WERI-Rb-1 (cell line): ENCODE measurements around the gene CEP95.

Experiments
- DNase-seq: peaks from one replicate; pipeline ENCODE4 v3.0.0-alpha.2; 2020
- H3K27ac ChIP-seq: fragments of 250-450 bp; sonication (Bioruptor Pico); 2 replicates; pipeline ENCODE4 v1.5.1; 2020; ENCODE audit warnings: mild to moderate bottlenecking, moderate library complexity
- H3K27me3 ChIP-seq: fragments of 250-450 bp; sonication (Bioruptor Pico); 2 replicates; pipeline ENCODE4 v1.5.1; 2021; ENCODE audit warnings: mild to moderate bottlenecking, low read depth, moderate library complexity; ENCODE audit not compliant: insufficient read depth, severe bottlenecking
- H3K36me3 ChIP-seq: fragments of 250-450 bp; sonication (Bioruptor Pico); 2 replicates; pipeline ENCODE4 v1.5.1; 2020; ENCODE audit warnings: mild to moderate bottlenecking, moderate library complexity
- H3K4me3 ChIP-seq: 2 replicates; pipeline ENCODE4 v1.5.1; 2011; ENCODE audit warnings: low read depth, mild to moderate bottlenecking, control low read depth, low read length
- H3K9me3 ChIP-seq: fragments of 250-450 bp; sonication (Bioruptor Pico); 2 replicates; pipeline ENCODE4 v1.5.1; 2021; ENCODE audit warnings: mild to moderate bottlenecking, moderate library complexity; ENCODE audit not compliant: severe bottlenecking
- TF ChIP-seq, protein P1 (sequence below): IDR thresholded peaks from 2 replicates; pipeline ENCODE4 v1.5.1; 2011; ENCODE audit warnings: low read depth, mild to moderate bottlenecking, control low read depth, inconsistent platforms, low read length

The CEP95 gene

DNA sequence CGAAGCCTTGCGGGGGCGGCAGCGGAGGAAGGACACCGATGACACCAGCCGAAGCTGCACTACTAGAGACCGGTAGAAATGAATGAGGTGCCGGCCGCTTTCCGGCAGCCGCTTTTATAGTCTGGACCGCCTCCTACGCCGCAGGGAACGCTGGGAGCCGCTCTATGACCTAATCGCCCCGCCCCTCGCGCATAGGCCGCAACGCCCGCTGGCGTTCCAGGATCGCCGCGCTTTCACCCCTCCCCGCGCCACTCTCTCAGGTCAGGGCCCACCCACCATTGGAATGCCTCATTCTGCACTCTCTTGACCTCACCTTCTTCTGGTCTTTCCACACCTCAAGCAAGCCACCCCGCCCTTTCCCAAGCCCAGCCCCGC lies 589 bp upstream of the CEP95 start, which contains the start of gene DDX5:
Gene DDX5 (minus strand): TSS at position 89 of the 375 bp plus-strand sequence. CDS start 170 bp downstream, outside the sequence.
- peaks cover 76% of the 10 kb centered on the region for H3K36me3 ChIP-seq
- TF ChIP-seq, protein P1, sequence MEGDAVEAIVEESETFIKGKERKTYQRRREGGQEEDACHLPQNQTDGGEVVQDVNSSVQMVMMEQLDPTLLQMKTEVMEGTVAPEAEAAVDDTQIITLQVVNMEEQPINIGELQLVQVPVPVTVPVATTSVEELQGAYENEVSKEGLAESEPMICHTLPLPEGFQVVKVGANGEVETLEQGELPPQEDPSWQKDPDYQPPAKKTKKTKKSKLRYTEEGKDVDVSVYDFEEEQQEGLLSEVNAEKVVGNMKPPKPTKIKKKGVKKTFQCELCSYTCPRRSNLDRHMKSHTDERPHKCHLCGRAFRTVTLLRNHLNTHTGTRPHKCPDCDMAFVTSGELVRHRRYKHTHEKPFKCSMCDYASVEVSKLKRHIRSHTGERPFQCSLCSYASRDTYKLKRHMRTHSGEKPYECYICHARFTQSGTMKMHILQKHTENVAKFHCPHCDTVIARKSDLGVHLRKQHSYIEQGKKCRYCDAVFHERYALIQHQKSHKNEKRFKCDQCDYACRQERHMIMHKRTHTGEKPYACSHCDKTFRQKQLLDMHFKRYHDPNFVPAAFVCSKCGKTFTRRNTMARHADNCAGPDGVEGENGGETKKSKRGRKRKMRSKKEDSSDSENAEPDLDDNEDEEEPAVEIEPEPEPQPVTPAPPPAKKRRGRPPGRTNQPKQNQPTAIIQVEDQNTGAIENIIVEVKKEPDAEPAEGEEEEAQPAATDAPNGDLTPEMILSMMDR = no peak

DNA sequence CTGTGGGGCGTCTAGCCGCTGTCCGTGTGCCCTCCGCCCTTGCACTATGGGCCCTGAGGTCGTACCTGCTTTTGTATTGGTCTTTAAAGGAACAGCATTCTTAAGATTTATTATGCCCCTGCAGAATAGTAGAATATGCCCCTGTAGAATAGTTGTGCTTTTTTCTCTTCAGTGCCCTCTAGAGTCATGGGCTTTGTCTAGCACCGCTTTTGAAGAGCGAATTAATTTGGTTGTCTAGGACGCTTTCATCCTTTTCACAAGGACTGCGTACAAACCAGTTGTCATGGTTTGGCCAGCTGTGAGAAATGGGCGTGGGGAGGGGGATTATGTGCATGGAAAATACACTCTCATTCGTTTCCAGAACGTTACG lies 621 bp downstream of the CEP95 start:
- no peaks in the 10 kb centered on the region for H3K27me3 ChIP-seq
- DNase-seq = peak; percentile 34
- peak overlapping the region; percentile 99 for H3K27ac ChIP-seq
- H3K9me3 ChIP-seq = no peaks in the 10 kb centered on the region
- peak overlapping the region; percentile 93 for H3K4me3 ChIP-seq
- H3K36me3 ChIP-seq = peaks cover 76% of the 10 kb centered on the region
- TF ChIP-seq, protein P1 = peak; percentile 29; the same call in 1 of the 2 replicates

More for the DNA sequence above, 589 bp upstream of the CEP95 start, which contains the start of gene DDX5:
- Histone ChIP-seq H3K27me3 (no peaks in the 10 kb centered on the region), H3K4me3 (peak within 1 kb of the TSS; percentile 93), H3K27ac (peak within 1 kb of the TSS; percentile 99), H3K9me3 (no peaks in the 10 kb centered on the region)
- DNase-seq = peak; percentile 99

DNA sequence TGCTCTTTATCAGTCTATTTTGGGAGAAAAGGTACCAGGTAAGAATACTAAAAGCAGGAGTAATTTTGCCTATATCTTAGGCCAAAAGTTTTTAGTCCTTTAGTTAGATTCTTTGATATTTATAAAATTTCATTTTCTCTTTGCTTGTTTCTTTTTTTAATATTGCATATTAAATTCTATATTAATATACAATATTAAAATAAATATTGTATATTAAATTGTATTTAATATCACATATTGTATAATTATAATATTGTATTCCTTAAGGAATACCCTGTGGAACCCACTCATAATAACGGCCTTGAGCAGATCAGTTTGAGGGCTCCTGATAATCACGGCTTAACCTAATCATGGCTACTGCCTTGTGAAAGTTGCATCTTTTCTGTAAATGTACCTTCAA lies 1.9 kb downstream of the CEP95 start:
- H3K9me3 ChIP-seq = no peaks in the 10 kb centered on the region
- TF ChIP-seq, protein P1 = no peak
- H3K4me3 ChIP-seq = 0 out of 2 replicates have a peak overlapping the region, but pooled peaks have one; percentile 93
- H3K27me3 ChIP-seq = no peaks in the 10 kb centered on the region
- DNase-seq = no peak
- peaks cover 75% of the 10 kb centered on the region for H3K36me3 ChIP-seq
- H3K27ac ChIP-seq = no peak overlapping the region

DNA sequence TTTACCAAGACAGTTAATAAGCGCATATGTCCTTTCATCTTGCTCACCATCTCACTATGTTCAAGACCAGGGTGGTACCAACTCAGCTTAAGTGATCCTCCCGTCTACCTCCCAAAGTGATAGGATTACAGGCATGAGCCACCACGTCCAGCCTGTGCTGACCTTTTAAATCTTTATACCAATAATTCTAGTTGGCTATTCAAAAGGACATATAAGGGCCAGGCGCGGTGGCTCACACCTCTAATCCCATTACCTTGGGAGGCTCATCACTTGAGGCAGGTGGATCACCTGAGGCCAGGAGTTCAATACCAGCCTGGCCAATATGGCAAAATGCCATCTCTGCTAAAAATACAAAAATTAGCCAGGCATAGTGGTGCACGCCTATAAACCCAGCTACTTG lies 2.4 kb downstream of the CEP95 start:
- DNase-seq = peak; percentile 86
- H3K9me3 ChIP-seq = no peaks in the 10 kb centered on the region
- H3K4me3 ChIP-seq = no peak overlapping the region
- TF ChIP-seq, protein P1 = no peak
- H3K27ac ChIP-seq = no peak overlapping the region
- peaks cover 75% of the 10 kb centered on the region for H3K36me3 ChIP-seq
- no peaks in the 10 kb centered on the region for H3K27me3 ChIP-seq

DNA sequence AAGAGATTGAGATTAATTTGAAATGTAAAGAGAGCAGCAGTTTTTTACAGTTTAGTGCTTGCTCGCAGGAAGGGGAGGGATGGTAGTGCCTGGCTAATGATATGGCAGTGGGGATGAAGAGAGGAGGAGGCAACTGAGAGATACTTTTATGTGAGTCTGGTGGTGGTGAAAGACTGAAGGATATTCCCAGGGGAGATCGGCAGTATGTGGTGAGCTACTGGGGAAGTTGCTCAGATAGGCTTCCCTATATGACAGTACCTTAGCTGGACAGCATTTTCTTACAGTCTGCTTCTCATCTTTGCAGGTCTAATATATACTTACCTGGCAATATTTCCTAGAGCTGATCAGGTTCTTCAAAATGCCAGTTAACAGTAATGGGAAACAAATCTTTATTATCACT lies 8.6 kb downstream of the CEP95 start:
- Histone ChIP-seq H3K27ac (no peak overlapping the region), H3K36me3 (peaks cover 95% of the 10 kb centered on the region), H3K9me3 (no peaks in the 10 kb centered on the region), H3K27me3 (no peaks in the 10 kb centered on the region), H3K4me3 (no peak overlapping the region)
- TF ChIP-seq, protein P1 = no peak
- DNase-seq = no peak

DNA sequence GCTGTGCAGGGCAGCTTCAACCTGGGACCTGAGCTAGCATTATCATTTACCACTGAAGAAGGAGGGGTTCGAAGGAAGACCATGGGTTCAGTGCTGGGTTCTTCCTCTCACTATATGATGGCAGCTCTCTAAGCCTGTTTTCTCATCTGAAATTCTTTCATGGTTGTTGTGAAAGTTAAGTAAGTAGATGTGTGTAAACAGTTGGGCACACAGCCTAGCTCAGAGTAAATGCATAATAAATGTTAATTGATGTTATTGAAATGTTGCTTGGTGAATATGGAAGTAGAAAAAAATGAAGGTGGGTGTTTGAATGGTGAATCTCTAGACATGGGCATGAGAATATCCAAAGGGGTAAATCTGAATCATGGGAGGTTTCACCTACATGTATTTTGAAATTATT lies 9.1 kb downstream of the CEP95 start:
- no peak overlapping the region for H3K4me3 ChIP-seq
- TF ChIP-seq, protein P1 = no peak

More for the DNA sequence above, 9.1 kb downstream of the CEP95 start:
- DNase-seq = no peak
- no peak overlapping the region for H3K27ac ChIP-seq
- peaks cover 95% of the 10 kb centered on the region for H3K36me3 ChIP-seq
- H3K9me3 ChIP-seq = no peaks in the 10 kb centered on the region
- no peaks in the 10 kb centered on the region for H3K27me3 ChIP-seq
